K562 (cell line): ENCODE measurements around the gene ZNF691. TPM values are rescaled to one million over a fixed set of nuclear protein-coding genes. Genes with fewer than 3 reads are reported as not detected.
A peak's percentile ranks its signal among the peaks of the same experiment; 100 is the strongest.

Experiments
- ATAC-seq: fragments of 200-7000 bp; cut with Tn5 transposase; 3 replicates; pipeline ENCODE4 v1.9.1; 2020; ENCODE audit warnings: moderate library complexity
- BruUV-seq: library from RNA; stranded (reverse); fragments of 400-500 nt; replicated peaks from 2 replicates; lab custom pipeline; 2021; lab: Mats Ljungman, UMichigan
- CTCF ChIA-PET: fragments of 300-600 bp; formaldehyde crosslinking; extraction: SDS; loops from one replicate; lab custom pipeline; 2021; ENCODE audit warnings: low intra/inter-chr PET ratio; lab: Yijun Ruan, JAX
- POLR2A ChIA-PET: fragments of 300-600, 350-650 bp; sonication (Branson Sonifier 250); formaldehyde crosslinking; extraction: SDS; loops from one replicate; lab custom pipeline; 2021; ENCODE audit warnings: antibody characterized with exemption, inconsistent platforms; lab: Yijun Ruan, JAX
- DNase-seq, 4 experiments: peaks; one replicate each; pipeline versions ENCODE4 v3.0.0 to v3.0.0-alpha.2; 2011 to 2018; ENCODE audit warnings: low spot score in 3 of 4, mixed read lengths in 3 of 4; ENCODE audit errors: extremely low read depth in 1 of 4
- FAIRE-seq: peaks from 2 replicates; lab custom pipeline; 2011; peaks lifted over from hg19 to GRCh38; lab: Jason Lieb, UNC
- H2AFZ ChIP-seq: 2 replicates; pipeline ENCODE4 v1.6.0; 2011; ENCODE audit warnings: low read depth, low read length, control low read depth, inconsistent platforms
- H3K27ac ChIP-seq: fragments of 200-600 bp; 3 replicates; pipeline ENCODE4 v1.8.0; 2011; ENCODE audit warnings: low read depth, mild to moderate bottlenecking, control low read depth, inconsistent platforms, low read length, moderate library complexity, mixed read lengths; ENCODE audit errors: extremely low read depth
- H3K27me3 ChIP-seq, 2 experiments: fragments of 300-600 bp in 1 of 2; 2 replicates in 1 of 2; 3 replicates in 1 of 2; pipeline versions ENCODE4 v1.6.0 to v1.8.0; 2011; ENCODE audit warnings: inconsistent platforms in 2 of 2, low read length in 2 of 2, mild to moderate bottlenecking in 1 of 2, mixed read lengths in 1 of 2, moderate library complexity in 1 of 2; ENCODE audit not compliant: control insufficient read depth in 2 of 2, insufficient read depth in 2 of 2
- H3K36me3 ChIP-seq: fragments of 300-600 bp; 3 replicates; pipeline ENCODE4 v1.8.0; 2011; ENCODE audit warnings: mild to moderate bottlenecking, low read length, inconsistent platforms; ENCODE audit not compliant: control insufficient read depth, insufficient read depth
- H3K4me1 ChIP-seq, 2 experiments: fragments of 200-600 bp in 1 of 2; replicated peaks in 1 of 2; 2 replicates in 1 of 2; 3 replicates in 1 of 2; pipeline versions ENCODE4 v1.5.1 to v1.8.0; 2011; ENCODE audit warnings: inconsistent platforms in 2 of 2, low read length in 2 of 2, mild to moderate bottlenecking in 1 of 2, mixed read lengths in 1 of 2, moderate library complexity in 1 of 2; ENCODE audit not compliant: control insufficient read depth in 2 of 2, insufficient read depth in 2 of 2
- H3K4me2 ChIP-seq: 2 replicates; pipeline ENCODE4 v1.6.1; 2011; ENCODE audit warnings: low read length, control low read depth, inconsistent platforms, mixed read lengths; ENCODE audit not compliant: insufficient read depth
- H3K4me3 ChIP-seq: fragments of 200-600 bp; sonication (generic), shearing (Covaris generic); 2 replicates; pipeline ENCODE4 v1.5.1; 2016; ENCODE audit warnings: control low read depth, inconsistent platforms
- H3K79me2 ChIP-seq: fragments of 200-600 bp; 3 replicates; pipeline ENCODE4 v1.8.0; 2011; ENCODE audit warnings: low read length, inconsistent platforms; ENCODE audit not compliant: control insufficient read depth, insufficient read depth
- H3K9ac ChIP-seq, 2 experiments: 2 replicates each; pipeline versions ENCODE4 v1.6.0 to v1.6.1; 2011; ENCODE audit warnings: low read depth in 2 of 2, low read length in 2 of 2, control low read depth in 1 of 2, inconsistent platforms in 1 of 2, mild to moderate bottlenecking in 1 of 2, mixed read lengths in 1 of 2; ENCODE audit not compliant: insufficient read depth in 1 of 2
- H3K9me1 ChIP-seq: one replicate; pipeline ENCODE4 v1.6.0; 2011; ENCODE audit warnings: inconsistent platforms, mild to moderate bottlenecking, low read length, moderate library complexity; ENCODE audit not compliant: control insufficient read depth, insufficient read depth
- H3K9me3 ChIP-seq: replicated peaks from 2 replicates; pipeline ENCODE4 v1.5.1; 2011; ENCODE audit warnings: low read depth, low read length, inconsistent platforms; ENCODE audit not compliant: control insufficient read depth, insufficient read depth
- H4K20me1 ChIP-seq: replicated peaks from 2 replicates; pipeline ENCODE4 v1.6.1; 2011; ENCODE audit warnings: low read length, inconsistent platforms, mixed read lengths; ENCODE audit not compliant: control insufficient read depth, insufficient read depth
- DIDO1 ChIP-seq: fragments of 450-650 bp; IDR thresholded peaks from 2 replicates; pipeline ENCODE4 v1.6.1; 2016; ENCODE audit warnings: low read depth, missing biosample characterization, missing genetic modification characterization
- WGBS: fragments of 100-300 bp; shearing (Covaris generic); methylation state at CpG from one replicate; pipeline ENCODE4 v1.1.6; 2016; ENCODE audit warnings: low coverage, mixed read lengths; ENCODE audit not compliant: insufficient coverage; ENCODE audit errors: missing lambda C conversion rate; 5-methylcytosine and 5-hydroxymethylcytosine counted together
- in situ Hi-C: fragments of 300-500 bp; cut with MboI; formaldehyde crosslinking; loops from 4 replicates; pipeline ENCODE4 v1.15.0; 2018; ENCODE audit warnings: inconsistent platforms, mixed read lengths
- intact Hi-C: fragments of 100-400 bp; cut with micrococcal nuclease; formaldehyde crosslinking; loops from 2 replicates; pipeline ENCODE4 v1.14.2; 2022
- polyA plus RNA-seq, 8 experiments: library from polyadenylated mRNA; depleted of rRNA in 4 of 8; stranded (reverse) in 5 of 8; unstranded in 3 of 8; fragments of >200 nt; fragmentation: Nextera tagmentation in 2 of 8; fragmentation: Illumina TruSeq in 1 of 8; extraction: Ambion mirVana in 2 of 8; extraction: Trizol in 1 of 8; gene quantifications; 2 replicates each; pipeline versions ENCODE4 v1.2.1 to v1.2.3, GENCODE V29; 2011 to 2014; ENCODE audit warnings: inconsistent platforms in 1 of 8, missing spikeins in 1 of 8
- total RNA-seq, 7 experiments: library from RNA; depleted of rRNA in 6 of 7; stranded (reverse); fragments of >200 nt in 6 of 7; fragmentation: Illumina TruSeq in 2 of 7; extraction: Trizol in 2 of 7; gene quantifications; 2 replicates each; pipeline versions ENCODE4 v1.2.1 to v1.2.3, GENCODE V29; 2011 to 2021; ENCODE audit warnings: low replicate concordance in 1 of 7
- TF ChIP-seq, protein P1 (sequence below), 2 experiments: fragments of 450-650 bp in 1 of 2; sonication (generic) in 1 of 2; formaldehyde crosslinking in 1 of 2; IDR thresholded peaks; 2 replicates each; pipeline versions ENCODE4 v1.7.1 to v1.9.0; 2016 to 2022; ENCODE audit warnings: inconsistent platforms in 1 of 2, mild to moderate bottlenecking in 1 of 2, missing genetic modification reagents in 1 of 2

Gene ZNF691
- total and polyA plus RNA-seq, 9 of the 15 experiments (the other 6 are each of a cell fraction or from before 2014, with no cell fraction given): 10.7 to 30.4 (median 14.8) TPM

DNA sequence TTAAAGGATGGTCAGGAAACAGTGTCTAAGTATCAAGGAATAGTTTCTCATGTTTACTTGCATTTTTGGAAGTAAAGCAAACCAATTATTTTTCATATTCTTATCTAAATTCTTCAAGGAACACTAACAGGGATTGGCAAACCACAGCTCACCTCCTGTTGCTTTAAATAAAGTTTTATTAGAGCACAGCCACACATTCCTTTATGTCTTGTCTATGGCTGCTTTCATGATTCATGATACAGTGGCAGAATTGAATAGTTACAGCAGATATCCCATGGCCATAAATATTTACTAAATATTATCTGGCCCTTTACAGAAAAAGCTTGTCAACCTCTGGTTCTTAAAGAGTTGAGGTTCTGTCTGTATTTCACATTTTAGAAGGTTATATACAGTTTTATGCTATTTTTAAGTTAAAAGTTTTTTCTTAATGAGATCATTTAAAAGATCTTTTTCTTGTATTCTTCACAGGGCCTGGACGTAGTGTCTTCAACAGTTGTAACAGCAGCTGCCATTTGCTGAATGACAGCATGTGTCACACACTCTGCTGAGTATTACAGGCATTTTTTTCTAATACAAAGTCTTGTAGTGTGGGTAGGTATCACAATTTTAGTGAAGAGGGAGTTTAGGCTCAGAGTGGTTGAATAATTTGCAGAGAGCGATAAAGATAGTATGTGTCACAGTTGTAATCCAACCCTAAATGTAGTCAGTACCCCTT is 2.6 kb downstream of the ZNF691 start:
- no peak for TF ChIP-seq DIDO1 (tag)
- TF ChIP-seq, protein P1, sequence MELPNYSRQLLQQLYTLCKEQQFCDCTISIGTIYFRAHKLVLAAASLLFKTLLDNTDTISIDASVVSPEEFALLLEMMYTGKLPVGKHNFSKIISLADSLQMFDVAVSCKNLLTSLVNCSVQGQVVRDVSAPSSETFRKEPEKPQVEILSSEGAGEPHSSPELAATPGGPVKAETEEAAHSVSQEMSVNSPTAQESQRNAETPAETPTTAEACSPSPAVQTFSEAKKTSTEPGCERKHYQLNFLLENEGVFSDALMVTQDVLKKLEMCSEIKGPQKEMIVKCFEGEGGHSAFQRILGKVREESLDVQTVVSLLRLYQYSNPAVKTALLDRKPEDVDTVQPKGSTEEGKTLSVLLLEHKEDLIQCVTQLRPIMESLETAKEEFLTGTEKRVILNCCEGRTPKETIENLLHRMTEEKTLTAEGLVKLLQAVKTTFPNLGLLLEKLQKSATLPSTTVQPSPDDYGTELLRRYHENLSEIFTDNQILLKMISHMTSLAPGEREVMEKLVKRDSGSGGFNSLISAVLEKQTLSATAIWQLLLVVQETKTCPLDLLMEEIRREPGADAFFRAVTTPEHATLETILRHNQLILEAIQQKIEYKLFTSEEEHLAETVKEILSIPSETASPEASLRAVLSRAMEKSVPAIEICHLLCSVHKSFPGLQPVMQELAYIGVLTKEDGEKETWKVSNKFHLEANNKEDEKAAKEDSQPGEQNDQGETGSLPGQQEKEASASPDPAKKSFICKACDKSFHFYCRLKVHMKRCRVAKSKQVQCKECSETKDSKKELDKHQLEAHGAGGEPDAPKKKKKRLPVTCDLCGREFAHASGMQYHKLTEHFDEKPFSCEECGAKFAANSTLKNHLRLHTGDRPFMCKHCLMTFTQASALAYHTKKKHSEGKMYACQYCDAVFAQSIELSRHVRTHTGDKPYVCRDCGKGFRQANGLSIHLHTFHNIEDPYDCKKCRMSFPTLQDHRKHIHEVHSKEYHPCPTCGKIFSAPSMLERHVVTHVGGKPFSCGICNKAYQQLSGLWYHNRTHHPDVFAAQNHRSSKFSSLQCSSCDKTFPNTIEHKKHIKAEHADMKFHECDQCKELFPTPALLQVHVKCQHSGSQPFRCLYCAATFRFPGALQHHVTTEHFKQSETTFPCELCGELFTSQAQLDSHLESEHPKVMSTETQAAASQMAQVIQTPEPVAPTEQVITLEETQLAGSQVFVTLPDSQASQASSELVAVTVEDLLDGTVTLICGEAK (IDR thresholded peaks at IDR 0.05): peak; percentile 93
- TF ChIP-seq, protein P1 (CRISPR knock-in tag; IDR thresholded peaks at IDR 0.05): peak; percentile 81
- no peak overlapping the region for H3K9ac ChIP-seq
- intact Hi-C loops (loop anchor here (5.0 kb wide), 1 partner anchor 82 kb away; the partner anchor contains the start of genes C1orf50 and P3H1), in situ Hi-C loops (no loop called here)
- no peaks in the 10 kb centered on the region for H3K9me3 ChIP-seq
- DNase-seq: no peak
- POLR2A ChIA-PET: interaction anchor here (6.4 kb wide), 2 partner anchors 16 to 28 kb away, joined by 76 to 94 read pairs; partner anchors contain the start of genes ERMAP and SVBP
- no peak for ATAC-seq
- H3K27me3 ChIP-seq: no peaks in the 10 kb centered on the region
- no peak overlapping the region for H3K4me2 ChIP-seq
- H4K20me1 ChIP-seq: no peaks in the 10 kb centered on the region
- peaks cover 44% of the 10 kb centered on the region for H3K36me3 ChIP-seq
- H3K27ac ChIP-seq: no peak overlapping the region
- CTCF ChIA-PET: no interaction called here
- no peak overlapping the region for H3K4me3 ChIP-seq
- FAIRE-seq: no peak
- no peak overlapping the region for H2AFZ ChIP-seq
- 87% methylated on average over 2 of the region's 2 CpGs for WGBS
- no TSS peak for BruUV-seq
- no peaks in the 10 kb centered on the region for H3K9me1 ChIP-seq
- peaks cover 34% of the 10 kb centered on the region for H3K79me2 ChIP-seq
- H3K4me1 ChIP-seq: peaks cover 18 to 25% of the 10 kb centered on the region in 2 experiments
